Measurements from ENCODE around the gene PSIP1.

The PSIP1 gene

GRCh38 chr9:15469862-15470261 lies 40.9 kb downstream of the PSIP1 start:
- H3F3A ChIP-seq (ENCODE audit: low read depth), result 0 out of 2 replicates have a peak, but pooled peaks cover 4% of the 10 kb centered on the region
- no peak overlapping the region for H3K4me2 ChIP-seq (ENCODE audit: low read depth, low read length, poor library complexity, severe bottlenecking)
- no peaks in the 10 kb centered on the region for H3K79me2 ChIP-seq (ENCODE audit: insufficient read depth, low read length)
- H2AFZ ChIP-seq (ENCODE audit: low read length), result no peak overlapping the region
- H3K4me1 ChIP-seq (ENCODE audit: insufficient read depth, low read length, poor library complexity, severe bottlenecking), result no peaks in the 10 kb centered on the region
- H3K9me3 ChIP-seq (ENCODE audit: insufficient read depth, low read depth, low read length), result no peaks in the 10 kb centered on the region
- H3K9me2 ChIP-seq (replicated peaks; ENCODE audit: low read depth, low read length), result no peaks in the 10 kb centered on the region
- peaks cover 93% of the 10 kb centered on the region for H3K36me3 ChIP-seq (ENCODE audit: insufficient read depth, low read length)
- H3K4me3 ChIP-seq (ENCODE audit: low read length, poor library complexity, severe bottlenecking), result no peak overlapping the region
- no peaks in the 10 kb centered on the region for H4K20me1 ChIP-seq (ENCODE audit: insufficient read depth, low read length, poor library complexity, severe bottlenecking)
- H3K9ac ChIP-seq (ENCODE audit: low read depth, low read length, poor library complexity, severe bottlenecking), result no peak overlapping the region
- H3K27me3 ChIP-seq (ENCODE audit: insufficient read depth, low read length, poor library complexity, severe bottlenecking), result no peaks in the 10 kb centered on the region
- TF ChIP-seq CTCF (conservative IDR thresholded peaks at IDR 0.05; ENCODE audit: low read length) (no peak), EZH2phosphoT487 (IDR thresholded peaks at IDR 0.05; ENCODE audit: borderline replicate concordance) (no peak)

DNA sequence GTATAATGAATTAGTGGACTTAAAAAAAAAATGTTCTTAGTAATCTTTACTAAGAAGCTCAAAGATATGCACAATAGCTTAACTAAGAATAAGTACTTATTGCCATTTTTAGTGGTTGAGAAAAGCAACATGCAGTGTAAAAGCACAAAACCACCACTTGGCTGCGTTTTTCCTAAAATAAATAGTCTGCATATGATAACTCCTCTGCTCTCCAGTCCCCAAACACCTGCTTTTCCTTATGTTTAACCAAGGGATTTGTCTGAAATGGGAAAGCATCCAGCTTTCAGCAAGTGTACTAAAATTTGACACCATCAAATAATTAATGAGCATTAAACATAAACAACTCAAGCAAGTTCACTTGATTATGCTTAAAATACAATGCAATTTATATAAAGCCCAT lies 41.4 kb downstream of the PSIP1 start:
- no peaks in the 10 kb centered on the region for H3K79me2 ChIP-seq (ENCODE audit: insufficient read depth, low read length)
- no peaks in the 10 kb centered on the region for H4K20me1 ChIP-seq (ENCODE audit: insufficient read depth, low read length, poor library complexity, severe bottlenecking)
- no peaks in the 10 kb centered on the region for H3K4me1 ChIP-seq (ENCODE audit: insufficient read depth, low read length, poor library complexity, severe bottlenecking)
- H3F3A ChIP-seq (ENCODE audit: low read depth), result 0 out of 2 replicates have a peak, but pooled peaks cover 4% of the 10 kb centered on the region
- no peaks in the 10 kb centered on the region for H3K27me3 ChIP-seq (ENCODE audit: insufficient read depth, low read length, poor library complexity, severe bottlenecking)
- no peak overlapping the region for H3K9ac ChIP-seq (ENCODE audit: low read depth, low read length, poor library complexity, severe bottlenecking)
- TF ChIP-seq CTCF (conservative IDR thresholded peaks at IDR 0.05; ENCODE audit: low read length) (0 out of 2 replicates have a peak, but pooled peaks have one; percentile 21), EZH2phosphoT487 (IDR thresholded peaks at IDR 0.05; ENCODE audit: borderline replicate concordance) (no peak)
- H3K9me3 ChIP-seq (ENCODE audit: insufficient read depth, low read depth, low read length), result no peaks in the 10 kb centered on the region
- peaks cover 93% of the 10 kb centered on the region for H3K36me3 ChIP-seq (ENCODE audit: insufficient read depth, low read length)
- H2AFZ ChIP-seq (ENCODE audit: low read length), result no peak overlapping the region
- no peaks in the 10 kb centered on the region for H3K9me2 ChIP-seq (replicated peaks; ENCODE audit: low read depth, low read length)
- no peak overlapping the region for H3K4me2 ChIP-seq (ENCODE audit: low read depth, low read length, poor library complexity, severe bottlenecking)
- no peak overlapping the region for H3K4me3 ChIP-seq (ENCODE audit: low read length, poor library complexity, severe bottlenecking)

GRCh38 chr9:15468145-15468544 lies 42.6 kb downstream of the PSIP1 start:
- Histone ChIP-seq H3K4me3 (ENCODE audit: low read length, poor library complexity, severe bottlenecking) (no peak overlapping the region), H3K27me3 (ENCODE audit: insufficient read depth, low read length, poor library complexity, severe bottlenecking) (no peaks in the 10 kb centered on the region), H3K9me3 (ENCODE audit: insufficient read depth, low read depth, low read length) (no peaks in the 10 kb centered on the region), H2AFZ (ENCODE audit: low read length) (no peak overlapping the region), H3K79me2 (ENCODE audit: insufficient read depth, low read length) (no peaks in the 10 kb centered on the region), H3K36me3 (ENCODE audit: insufficient read depth, low read length) (peaks cover 96% of the 10 kb centered on the region), H3K9me2 (replicated peaks; ENCODE audit: low read depth, low read length) (no peaks in the 10 kb centered on the region), H3F3A (ENCODE audit: low read depth) (0 out of 2 replicates have a peak, but pooled peaks cover 4% of the 10 kb centered on the region), H3K4me1 (ENCODE audit: insufficient read depth, low read length, poor library complexity, severe bottlenecking) (no peaks in the 10 kb centered on the region), H3K9ac (ENCODE audit: low read depth, low read length, poor library complexity, severe bottlenecking) (no peak overlapping the region), H4K20me1 (ENCODE audit: insufficient read depth, low read length, poor library complexity, severe bottlenecking) (no peaks in the 10 kb centered on the region), H3K4me2 (ENCODE audit: low read depth, low read length, poor library complexity, severe bottlenecking) (no peak overlapping the region)
- no peak for TF ChIP-seq CTCF (conservative IDR thresholded peaks at IDR 0.05; ENCODE audit: low read length)
- TF ChIP-seq EZH2phosphoT487 (IDR thresholded peaks at IDR 0.05; ENCODE audit: borderline replicate concordance), result no peak

Data from Loucy (cell line).